GM19452 (cell line): Measurements from ENCODE around the gene KRTAP12-1.

Source experiments
- ATAC-seq: cut with Tn5 transposase; IDR thresholded peaks from one replicate; pipeline ENCODE4 v1.9.1; 2021; ENCODE audit not compliant: unreplicated experiment

Gene KRTAP12-1

DNA sequence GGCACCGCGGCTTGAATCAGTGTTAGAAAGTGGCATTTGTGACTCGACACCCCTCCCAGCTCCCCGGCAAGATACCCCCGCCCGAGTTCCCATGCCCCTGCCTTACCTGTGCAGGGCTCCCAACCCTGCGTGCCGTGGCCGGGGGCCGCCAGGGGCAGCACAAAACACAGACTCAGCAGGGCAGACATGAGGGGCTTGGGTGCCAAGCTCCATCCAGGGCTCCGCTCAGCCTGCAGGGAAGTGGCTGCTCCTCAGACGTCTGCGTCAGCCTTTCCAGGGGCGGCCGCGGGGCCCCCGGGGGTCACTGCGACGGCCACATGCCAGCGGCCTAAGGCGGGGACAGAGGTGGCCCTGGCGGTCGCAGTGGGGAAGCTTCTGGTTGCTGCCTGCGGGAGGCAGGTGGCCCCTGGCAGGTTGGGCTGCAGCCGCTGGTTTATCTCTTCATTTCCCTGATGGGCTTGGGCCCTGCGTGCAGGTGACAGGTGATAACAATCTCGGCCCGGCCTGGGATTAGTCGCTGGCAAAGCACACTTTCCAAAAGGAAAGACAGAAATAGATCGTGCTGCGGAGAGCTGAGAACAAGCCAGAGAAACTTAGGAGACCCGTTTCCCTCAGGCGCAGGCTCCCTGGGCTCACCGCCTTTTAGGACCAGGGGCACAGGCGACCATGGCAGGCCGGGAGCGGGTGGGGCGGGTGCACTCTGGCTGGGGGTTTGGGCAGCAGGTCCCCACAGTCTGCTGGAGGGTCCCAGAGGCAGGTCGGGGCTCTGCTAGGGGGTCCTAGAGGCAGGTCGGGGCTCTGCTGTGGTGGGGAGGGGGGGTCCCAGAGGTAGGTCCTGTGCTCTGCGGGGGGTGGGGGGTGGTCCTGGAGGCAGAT, 29.6 kb upstream of the KRTAP12-1 start, which contains the start of gene TSPEAR:
Gene TSPEAR, minus strand, starts transcription at position 246 of the 876 bp plus-strand sequence. Its CDS starts 58 bp downstream, at position 188.
- ATAC-seq, result no peak

DNA sequence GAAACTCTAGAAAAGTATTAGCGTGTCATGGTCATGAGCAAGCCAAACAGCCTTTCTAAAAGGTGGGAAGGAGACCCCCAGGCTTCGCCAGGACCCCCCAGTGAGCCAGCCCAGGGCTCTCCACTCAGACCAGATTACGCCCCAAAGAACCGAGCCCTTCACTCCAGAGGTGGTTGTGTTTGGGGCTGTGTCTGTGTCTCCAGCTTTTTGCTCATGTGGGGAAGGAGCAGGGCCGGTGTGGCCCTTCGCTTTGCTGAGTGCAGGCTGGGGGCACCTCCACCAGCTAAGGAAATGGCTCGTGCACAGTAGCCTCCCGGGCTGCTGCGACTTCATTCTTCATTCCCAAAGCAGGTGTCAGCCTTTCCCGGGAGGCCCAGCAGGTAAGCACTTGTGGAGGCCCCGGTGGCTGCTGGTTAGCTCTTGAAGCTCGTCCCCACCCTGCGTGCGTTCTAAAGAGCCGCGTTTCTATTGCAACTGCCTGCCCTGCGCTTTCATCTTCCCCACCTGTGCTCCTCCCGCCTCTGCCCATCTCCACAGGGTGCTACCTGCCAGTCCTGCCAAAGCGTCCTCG, 28.9 kb upstream of the KRTAP12-1 start:
- ATAC-seq, result no peak

DNA sequence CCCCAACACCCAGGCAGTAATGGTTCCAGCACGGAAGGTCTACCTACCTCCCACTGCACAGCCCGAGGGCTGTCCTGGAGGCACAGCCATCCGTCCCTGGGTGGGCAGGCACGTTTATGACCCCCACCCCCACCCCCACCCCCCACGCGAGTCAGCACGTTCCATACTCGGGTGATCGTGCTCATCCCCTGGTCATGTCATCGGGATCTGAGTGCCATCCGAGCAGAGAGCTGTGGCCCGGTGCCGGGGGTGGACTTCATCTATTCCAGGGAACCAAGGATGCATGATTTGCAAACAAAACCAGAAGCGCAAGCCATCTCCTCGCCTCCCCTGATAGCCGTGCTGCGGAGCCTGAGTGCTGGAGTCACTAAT, 28.3 kb upstream of the KRTAP12-1 start:
- no peak for ATAC-seq

DNA sequence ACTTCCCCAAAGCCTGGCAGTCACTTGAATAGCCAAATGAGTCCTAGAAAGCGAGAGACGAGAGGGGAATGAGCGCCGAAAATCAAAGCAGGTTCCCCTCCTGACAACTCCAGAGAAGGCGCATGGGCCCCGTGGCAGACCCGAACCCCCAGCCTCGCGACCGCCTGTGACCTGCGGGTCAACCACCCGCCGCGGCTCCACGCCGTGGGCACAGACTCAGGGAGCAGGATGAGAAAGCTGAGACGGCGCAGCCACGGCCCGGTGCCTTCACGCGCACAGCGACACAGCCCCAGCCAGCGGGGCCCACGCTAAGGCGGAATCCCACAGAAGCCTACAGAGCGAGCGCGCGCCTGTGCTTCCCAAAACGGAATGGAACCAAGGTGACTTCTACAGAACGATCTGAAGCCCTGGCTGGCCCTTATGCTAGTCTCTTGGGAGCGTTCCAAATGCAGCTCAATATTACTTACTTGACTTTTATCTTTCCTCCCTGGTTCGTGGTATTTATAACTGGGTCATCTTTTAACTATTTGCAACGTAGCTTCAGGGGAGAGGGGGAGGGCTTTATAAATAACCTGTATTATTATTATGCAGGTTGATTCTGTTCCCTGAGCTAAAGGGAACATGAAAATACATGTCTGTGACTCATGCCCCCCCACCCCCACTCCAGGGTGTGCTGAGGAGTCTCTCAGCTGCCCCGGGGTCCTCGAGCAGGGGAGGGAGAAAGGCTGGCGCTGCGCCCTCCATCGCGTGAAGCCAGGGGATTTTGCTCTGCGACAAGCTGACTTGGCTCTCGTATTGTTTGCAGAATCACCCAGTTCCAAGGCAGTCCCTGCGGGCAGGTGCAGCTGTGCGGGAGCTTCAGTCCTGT, 27.7 kb upstream of the KRTAP12-1 start:
- no peak for ATAC-seq

DNA sequence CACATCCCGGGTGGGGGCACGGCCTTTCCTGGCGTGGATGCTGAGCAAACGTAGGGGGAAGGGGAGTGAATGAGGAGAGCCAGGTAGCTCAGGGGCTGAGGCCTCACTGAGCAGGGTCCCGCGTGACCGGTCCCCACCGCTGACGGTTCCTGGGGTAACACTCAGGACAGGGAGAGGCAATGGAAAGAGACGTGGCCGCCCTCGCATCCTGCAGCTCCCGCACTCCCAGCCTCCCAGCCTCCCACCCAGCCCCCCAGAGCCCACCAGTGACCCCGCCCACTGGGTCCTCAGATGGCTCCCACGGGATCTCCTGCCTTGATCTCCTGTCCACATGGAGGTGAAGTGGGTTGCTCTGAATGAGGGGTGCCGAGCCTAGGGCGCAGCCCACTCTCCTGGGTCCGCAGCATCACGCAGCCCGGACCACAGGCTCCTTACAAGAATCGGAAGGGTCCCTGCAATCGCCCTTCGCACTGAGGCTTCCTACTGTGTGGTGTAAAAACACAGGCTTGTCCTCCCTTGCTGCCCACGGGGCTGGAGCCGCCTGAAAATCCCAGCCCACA, 27.0 kb upstream of the KRTAP12-1 start:
- ATAC-seq, result no peak

DNA sequence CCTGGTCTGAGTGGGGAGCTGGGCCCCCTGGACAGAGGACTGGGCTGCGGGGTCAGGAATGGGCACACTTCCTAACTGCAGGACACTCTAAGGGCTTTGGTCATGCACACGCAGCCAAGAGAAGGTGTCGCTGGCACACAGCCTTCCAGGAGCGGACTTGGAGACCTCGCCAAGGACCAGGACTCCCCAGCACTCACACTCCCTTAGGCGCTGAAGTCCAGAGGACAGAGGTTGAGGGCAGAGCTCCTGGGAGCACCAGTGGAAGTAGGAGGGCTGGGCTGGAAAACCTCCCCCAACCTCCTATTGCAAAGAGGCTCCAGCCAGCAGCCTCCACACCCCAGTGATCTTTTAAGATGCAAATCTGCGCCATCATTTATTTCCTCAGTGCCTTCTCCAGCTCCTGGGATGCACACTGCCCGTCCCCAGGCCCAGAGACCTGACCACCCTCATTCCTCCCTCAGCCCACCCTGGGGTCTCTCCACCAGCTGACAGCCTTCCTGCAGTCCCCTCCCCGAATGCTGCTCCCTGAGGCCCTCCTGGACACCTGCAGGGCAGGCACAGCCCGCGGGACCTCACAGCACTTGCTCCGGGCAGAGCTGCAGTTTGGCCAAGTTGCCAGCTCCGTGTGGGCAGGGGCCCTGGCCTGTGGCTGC, 26.4 kb upstream of the KRTAP12-1 start:
- ATAC-seq, result no peak

DNA sequence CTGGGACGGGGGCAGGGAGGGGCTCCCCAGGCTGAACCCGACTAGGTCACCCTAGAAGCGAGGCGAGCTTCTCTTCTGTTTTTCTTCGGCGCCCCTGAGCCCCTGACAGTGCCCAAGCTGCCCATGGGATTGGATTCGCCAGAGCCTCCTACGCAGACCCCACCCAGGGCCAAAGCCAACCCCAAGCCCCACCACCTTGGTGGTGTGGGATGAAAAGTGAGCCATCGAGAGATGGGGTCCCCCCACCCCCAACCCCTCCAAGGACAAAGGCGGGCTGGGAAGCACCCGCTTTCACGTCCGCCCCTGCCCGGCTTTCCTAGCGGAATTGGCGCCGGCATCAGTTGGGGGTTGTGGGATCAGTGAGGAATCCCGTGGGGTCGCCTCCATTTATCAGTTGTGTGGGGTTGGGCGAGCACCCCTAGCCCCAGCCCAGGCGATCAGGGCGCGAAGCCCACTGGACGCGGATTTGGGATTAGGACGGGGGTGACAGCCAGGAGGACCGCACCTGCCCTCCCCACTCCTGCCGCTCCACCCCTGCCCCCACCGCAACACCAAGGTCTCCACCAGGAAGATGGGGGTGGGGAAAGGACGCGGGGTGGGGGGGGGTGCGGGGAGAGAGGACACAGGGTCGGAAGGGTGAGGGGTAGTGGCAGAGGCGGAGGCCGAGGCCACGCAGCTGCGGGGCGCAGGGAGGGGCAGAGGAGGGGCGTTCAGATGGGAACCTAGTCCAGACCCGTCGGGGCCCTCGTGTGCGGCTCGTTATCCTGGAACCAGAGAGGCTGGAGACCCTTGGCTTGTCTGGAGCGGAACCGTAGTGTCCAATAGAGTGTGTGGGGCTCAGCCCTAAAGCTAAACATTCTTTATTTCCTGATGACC, 25.0 kb upstream of the KRTAP12-1 start:
- ATAC-seq, result no peak

DNA sequence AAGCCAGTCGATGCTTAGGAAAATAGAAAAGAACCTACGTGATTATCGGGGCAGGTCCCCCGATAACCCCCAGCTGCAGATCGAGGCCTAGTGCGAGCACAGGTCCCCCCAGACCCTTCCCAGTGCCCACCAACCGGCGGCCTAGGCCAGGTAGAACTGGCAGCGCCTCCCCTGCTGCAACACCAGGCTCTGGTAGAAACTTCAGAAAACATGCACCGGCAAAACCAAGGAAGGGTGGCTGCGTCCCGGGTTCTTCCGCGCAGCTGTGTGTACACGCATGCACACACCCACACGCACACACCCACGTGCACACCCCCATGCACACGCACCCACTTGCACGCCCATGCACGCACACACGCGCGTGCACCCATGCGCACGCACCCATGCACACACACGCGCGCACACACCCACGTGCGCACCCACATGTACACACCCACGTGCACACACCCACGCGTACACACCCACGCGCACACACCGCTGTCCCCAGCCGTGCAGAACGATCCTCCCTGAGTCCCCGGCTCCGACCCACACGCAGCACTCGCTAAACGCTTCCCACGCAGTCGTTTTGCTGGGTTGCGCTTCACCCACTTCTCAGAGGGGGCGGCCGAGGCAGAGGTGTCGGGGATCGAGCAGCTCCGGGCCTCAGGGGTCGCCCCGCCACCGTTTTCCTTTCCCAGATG, 24.2 kb upstream of the KRTAP12-1 start:
- no peak for ATAC-seq

DNA sequence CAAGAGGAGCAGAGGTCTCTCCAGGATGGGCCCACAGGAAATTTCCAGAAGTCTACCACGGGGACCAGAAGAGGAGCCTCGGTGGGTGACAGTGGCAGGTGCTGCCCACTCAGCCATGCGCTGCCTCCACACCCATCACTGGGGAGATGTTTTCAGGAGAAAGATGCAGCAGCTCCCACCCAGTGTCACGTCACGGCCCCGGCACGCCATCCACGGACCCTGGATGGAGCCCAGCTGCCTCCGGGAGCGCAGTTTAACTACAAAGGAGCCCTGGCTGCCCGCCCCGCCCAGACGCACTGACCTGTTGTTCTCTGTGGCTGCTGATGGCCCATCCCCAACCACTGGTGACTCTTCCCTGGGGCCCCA, 22.7 kb upstream of the KRTAP12-1 start:
- no peak for ATAC-seq

DNA sequence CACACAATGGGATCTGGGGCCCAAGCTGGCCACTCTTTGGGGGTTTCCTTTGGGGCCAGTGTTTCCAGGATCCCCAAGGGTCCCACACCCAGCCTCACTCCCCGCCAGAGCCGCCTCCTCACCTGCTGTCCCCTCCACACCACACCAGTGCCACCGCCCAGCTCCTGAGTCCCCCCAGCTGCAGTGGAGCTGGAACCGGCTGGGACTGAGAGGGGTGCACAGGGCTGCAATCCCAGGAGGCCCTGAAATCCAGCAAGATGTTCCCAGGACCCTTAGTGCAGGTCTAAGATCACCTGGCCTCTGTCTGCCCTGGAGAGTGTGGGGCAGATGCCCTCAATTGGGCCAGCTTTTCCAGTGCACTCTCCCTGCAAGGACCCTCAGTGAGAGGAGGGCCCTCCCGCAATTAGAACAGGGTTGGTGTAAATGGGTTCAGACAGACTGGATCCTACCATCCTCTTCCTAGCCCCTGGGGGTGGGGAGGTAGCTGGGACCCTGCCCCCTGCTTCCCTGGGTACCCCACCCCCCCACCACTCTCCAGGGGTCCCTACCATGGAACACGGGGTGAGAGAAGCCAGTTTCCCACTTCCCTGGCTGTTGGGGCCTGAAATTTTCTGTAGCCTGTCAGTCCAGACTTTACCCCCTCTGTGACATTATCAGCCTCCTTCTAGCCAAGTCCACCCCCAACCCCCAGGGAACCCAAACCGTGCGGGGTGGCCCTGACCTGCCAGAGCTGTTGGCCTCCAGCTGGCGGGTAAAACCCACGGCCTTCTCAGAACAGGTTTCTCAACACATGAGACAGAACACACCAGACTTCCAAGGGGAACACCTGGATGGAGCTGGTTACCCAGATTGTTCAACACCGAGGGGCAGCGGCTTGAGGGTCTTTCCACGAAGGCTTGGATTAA, 22.0 kb upstream of the KRTAP12-1 start:
- ATAC-seq, result no peak

DNA sequence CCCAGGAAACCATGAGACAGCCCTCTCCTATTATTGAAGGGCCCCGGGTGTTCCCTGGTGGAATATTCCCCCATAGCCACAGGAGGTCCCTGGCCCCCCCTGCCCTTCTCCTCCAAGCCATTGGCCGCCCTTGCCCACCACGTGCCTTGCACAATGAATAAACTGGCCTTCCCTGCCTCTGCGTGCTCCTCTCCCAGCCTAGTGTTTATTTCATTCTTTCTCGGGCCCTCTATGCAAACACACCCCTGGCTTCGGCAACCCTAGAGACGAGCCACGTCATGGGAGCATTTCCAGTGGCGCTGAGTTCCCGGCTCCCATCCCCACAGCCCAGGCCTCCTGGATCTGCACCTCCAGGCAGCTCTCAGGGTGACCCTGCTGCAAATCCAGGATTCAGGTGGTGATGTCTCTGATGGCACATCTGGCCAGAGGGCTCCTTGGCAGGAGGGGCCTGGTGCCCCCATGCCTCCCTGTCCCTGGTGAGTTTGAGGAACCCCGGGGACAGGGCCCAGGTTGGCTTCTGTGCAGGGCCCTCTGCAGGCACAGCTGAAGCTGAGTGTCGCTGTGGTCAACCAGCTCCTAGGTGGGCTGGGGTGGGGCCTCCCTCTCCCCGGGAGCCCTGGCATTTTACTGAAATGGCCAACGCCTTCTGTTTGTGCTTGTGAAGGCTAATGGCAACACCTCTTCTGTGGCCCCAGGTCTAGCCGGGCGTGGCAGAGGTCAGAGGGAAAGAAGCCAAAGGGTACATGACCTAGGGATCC, 21.2 kb upstream of the KRTAP12-1 start:
- ATAC-seq, result no peak

DNA sequence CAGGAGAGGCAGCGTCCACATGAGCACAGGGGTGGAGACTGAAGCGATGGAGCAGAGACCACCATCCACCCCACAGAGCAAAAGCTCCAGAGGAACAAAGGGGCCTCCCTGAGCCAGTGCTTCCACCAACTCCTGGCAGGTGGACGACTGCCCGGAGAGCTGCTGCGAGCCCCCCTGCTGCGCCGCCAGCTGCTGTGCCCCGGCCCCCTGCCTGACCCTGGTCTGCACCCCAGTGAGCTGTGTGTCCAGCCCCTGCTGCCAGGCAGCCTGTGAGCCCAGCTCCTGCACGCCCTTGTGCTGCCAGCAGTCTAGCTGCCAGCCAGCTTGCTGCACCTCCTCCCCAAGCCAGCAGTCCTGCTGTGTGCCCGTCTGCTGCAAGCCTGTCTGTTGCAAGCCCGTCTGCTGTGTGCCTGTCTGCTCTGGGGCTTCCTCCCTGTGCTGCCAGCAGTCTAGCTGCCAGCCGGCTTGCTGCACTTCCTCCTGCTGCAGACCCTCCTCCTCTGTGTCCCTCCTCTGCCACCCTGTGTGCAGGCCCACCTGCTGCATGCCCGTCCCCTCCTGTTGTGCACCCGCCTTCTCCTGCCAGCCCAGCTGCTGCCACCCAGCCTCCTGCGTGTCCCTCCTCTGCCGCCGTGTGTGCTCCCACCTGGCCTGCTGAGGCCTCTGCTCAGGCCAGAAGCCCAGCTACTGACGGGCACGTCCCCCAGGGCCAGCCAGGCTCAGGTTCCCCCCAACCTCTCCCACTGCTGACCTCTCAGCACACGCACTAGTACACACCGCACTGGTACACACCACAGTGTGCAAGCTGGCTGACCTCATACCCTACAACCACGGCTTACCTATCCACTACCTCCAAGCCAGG, 20.4 kb upstream of the KRTAP12-1 start:
- ATAC-seq, result no peak

DNA sequence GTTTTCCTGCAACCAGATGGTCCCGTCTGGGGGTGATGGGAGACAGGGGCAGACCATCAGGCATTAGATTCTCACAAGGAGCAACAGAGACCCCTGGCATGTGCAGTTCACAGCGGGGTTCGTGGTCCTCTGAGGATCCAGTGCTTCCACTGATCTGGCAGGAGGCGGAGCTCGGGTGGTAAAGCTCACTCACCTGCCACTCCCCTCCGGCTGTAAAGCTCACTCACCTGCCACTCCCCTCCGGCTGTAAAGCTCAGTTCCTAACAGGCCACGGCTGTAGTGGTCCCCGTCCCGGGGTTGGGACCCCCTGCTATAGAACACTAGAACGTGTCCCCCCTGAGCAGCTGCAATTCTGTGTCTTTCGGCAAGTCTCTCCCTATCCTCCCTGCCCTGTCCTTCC, 19.6 kb upstream of the KRTAP12-1 start:
- no peak for ATAC-seq

DNA sequence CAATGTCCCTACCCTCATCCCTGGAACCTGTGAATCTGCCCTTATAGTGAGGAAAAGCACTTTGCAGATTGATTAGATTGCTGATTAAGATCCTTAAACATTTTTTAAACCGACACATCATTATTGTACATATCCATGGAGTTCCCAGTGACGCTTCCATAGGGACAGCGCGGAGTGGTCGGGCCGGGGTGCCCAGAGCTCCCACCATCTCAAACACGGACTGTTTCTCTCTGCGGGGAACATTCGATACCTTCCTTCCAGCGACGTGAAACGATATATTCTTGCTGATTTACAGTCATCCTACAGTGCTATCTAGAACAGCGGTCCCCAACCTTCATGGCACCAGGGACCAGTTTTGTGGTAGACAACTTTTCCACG, 19.0 kb upstream of the KRTAP12-1 start:
- ATAC-seq, result no peak

DNA sequence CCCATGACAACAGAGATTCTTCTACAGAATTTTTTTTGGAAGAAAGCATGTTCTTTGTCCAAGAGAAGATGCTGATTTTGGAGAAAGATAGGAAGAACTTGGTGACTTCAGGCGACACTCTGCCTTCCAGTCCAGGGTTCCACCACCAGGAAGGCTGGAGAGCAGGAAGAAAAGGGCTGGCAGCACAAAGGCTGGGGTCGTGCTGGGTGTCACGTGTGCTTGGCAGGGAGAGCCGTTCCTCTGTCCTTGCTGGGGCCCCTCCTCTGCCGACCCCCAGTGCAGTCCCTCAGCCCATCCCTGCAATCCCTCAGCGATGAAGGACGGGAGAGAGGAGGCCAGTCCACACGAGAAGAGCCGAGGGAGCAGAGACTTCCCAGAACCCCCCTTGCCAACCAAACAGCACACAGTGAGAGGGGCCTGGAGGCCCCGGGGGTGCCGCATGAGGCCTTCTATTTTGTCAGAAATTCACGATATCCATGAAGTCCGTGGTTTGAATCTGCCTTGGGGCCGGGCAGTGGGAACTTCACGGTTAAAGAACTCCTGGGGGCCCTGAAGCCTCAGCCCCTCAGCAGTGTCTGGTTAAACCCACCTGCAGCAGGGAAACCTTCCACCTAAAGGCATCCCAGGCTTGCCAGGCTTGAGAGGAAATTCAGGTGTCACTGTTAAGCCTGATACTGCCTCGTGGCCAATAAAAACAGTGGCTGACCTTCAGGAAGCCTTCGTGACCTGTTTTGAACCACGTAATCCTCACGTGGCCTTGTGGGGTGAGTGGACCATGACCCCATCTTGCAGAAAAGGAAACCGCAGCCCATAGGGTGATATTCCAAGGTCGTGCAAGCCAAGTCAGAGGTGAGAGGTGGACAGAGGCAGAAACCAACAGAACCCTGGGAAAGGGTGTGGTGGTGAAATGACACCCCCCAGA, 18.4 kb upstream of the KRTAP12-1 start:
- no peak for ATAC-seq
